Measurements from ENCODE around the gene PDE8B.

The PDE8B gene

GRCh38 chr5:77321793-77322394 lies 111.4 kb downstream of the PDE8B start:
- no peak for DNase-seq

- DNase-seq: no peak
These were observed 111.9 kb downstream of the PDE8B start for GRCh38 chr5:77322406-77322805.

GRCh38 chr5:77325921-77326541 lies 115.6 kb downstream of the PDE8B start:
- no peak for DNase-seq

GRCh38 chr5:77326986-77327734 lies 116.7 kb downstream of the PDE8B start:
- no peak for DNase-seq

- no peak for DNase-seq
These were observed 118.6 kb downstream of the PDE8B start for GRCh38 chr5:77328930-77329647.

GRCh38 chr5:77329664-77330430 lies 119.4 kb downstream of the PDE8B start:
- DNase-seq: no peak

GRCh38 chr5:77333036-77333435 lies 122.6 kb downstream of the PDE8B start:
- DNase-seq: no peak

- no peak for DNase-seq
These were observed 123.1 kb downstream of the PDE8B start for GRCh38 chr5:77333451-77334123.

- no peak for DNase-seq
These were observed 126.8 kb downstream of the PDE8B start for GRCh38 chr5:77337246-77337645.

GRCh38 chr5:77337686-77338085 lies 127.2 kb downstream of the PDE8B start:
- DNase-seq: no peak

GRCh38 chr5:77339337-77339890 lies 128.9 kb downstream of the PDE8B start:
- DNase-seq: no peak

- DNase-seq: no peak
These were observed 132.7 kb downstream of the PDE8B start for GRCh38 chr5:77343165-77343564.

GRCh38 chr5:77347435-77348098 lies 137.1 kb downstream of the PDE8B start:
- no peak for DNase-seq

- no peak for DNase-seq
These were observed 142.8 kb downstream of the PDE8B start for GRCh38 chr5:77353251-77353650.

GRCh38 chr5:77354454-77354853 lies 144.0 kb downstream of the PDE8B start:
- DNase-seq: no peak

GRCh38 chr5:77355080-77355479 lies 144.6 kb downstream of the PDE8B start:
- DNase-seq: no peak

- no peak for DNase-seq
These were observed 145.3 kb downstream of the PDE8B start for GRCh38 chr5:77355751-77356150.

- no peak for DNase-seq
These were observed 146.3 kb downstream of the PDE8B start for GRCh38 chr5:77356740-77357139.

- no peak for DNase-seq
These were observed 148.1 kb downstream of the PDE8B start for GRCh38 chr5:77358255-77359205.

GRCh38 chr5:77359231-77359630 lies 148.8 kb downstream of the PDE8B start:
- DNase-seq: no peak

Measured in right kidney (tissue), 1 donor.